ENCODE results near the gene ZFYVE26. TPM values are rescaled to one million over a fixed set of nuclear protein-coding genes. Genes with fewer than 3 reads are reported as not detected.

The ZFYVE26 gene
- total RNA-seq, 1 experiment from 2014 or later, result 16.7 TPM

- Histone ChIP-seq H3K36me3 (peaks cover 16% of the 10 kb centered on the region), H3K27me3 (no peaks in the 10 kb centered on the region), H3K4me1 (no peaks in the 10 kb centered on the region), H3K27ac (no peak overlapping the region), H3K9me3 (replicated peaks) (no peaks in the 10 kb centered on the region), H3K4me3 (no peak overlapping the region)
- DNase-seq, result no peak
Measured at GRCh38 chr14:67784244-67784823, 32.1 kb downstream of the ZFYVE26 start.

GRCh38 chr14:67782090-67782489 is 34.3 kb downstream of the ZFYVE26 start:
- Histone ChIP-seq H3K27ac (no peak overlapping the region), H3K4me1 (no peaks in the 10 kb centered on the region), H3K9me3 (replicated peaks) (no peaks in the 10 kb centered on the region), H3K36me3 (peaks cover 15% of the 10 kb centered on the region), H3K4me3 (no peak overlapping the region), H3K27me3 (no peaks in the 10 kb centered on the region)
- DNase-seq, result no peak

- H3K27ac ChIP-seq, result no peak overlapping the region
- no peak overlapping the region for H3K4me3 ChIP-seq
- H3K36me3 ChIP-seq, result peaks cover 9% of the 10 kb centered on the region
- no peaks in the 10 kb centered on the region for H3K27me3 ChIP-seq
- no peak for DNase-seq
- no peaks in the 10 kb centered on the region for H3K4me1 ChIP-seq
- H3K9me3 ChIP-seq (replicated peaks), result no peaks in the 10 kb centered on the region
Measured at GRCh38 chr14:67778792-67779191, 37.6 kb downstream of the ZFYVE26 start.

DNA sequence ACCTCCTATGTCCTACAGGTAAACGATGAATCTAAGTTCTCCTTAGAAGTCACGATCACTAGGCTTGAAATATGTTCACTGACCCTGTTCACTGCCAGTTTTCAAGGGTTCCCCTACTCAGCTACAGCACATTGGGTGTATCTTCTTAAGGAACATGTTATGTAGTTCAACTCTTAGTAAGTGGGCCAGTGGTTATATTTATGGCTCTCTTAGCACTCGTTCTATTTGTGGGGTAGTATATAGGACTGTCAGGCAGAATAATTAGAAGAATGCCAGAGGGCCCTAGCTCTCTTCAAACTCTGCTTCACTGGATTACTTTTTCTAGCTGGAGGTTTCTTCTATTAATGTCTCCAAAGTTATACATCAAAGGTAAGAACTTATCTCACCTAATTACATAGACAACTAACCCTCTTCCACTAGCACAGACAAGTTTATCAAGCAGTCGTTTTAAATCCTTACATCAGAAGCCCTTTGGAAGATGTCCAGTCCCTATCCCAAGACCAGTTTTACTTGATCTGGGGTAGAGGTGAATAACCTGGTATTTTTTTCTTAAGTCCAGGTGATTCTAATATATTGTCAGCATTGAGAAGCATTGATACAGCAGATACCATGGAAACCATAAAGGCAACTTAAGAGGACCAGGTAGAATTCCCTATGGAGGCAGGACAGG is 39.6 kb downstream of the ZFYVE26 start:
- no peak for DNase-seq
- peaks cover 18% of the 10 kb centered on the region for H3K36me3 ChIP-seq
- no peaks in the 10 kb centered on the region for H3K27me3 ChIP-seq
- no peaks in the 10 kb centered on the region for H3K4me1 ChIP-seq
- no peaks in the 10 kb centered on the region for H3K9me3 ChIP-seq (replicated peaks)
- H3K4me3 ChIP-seq, result no peak overlapping the region
- H3K27ac ChIP-seq, result no peak overlapping the region

DNA sequence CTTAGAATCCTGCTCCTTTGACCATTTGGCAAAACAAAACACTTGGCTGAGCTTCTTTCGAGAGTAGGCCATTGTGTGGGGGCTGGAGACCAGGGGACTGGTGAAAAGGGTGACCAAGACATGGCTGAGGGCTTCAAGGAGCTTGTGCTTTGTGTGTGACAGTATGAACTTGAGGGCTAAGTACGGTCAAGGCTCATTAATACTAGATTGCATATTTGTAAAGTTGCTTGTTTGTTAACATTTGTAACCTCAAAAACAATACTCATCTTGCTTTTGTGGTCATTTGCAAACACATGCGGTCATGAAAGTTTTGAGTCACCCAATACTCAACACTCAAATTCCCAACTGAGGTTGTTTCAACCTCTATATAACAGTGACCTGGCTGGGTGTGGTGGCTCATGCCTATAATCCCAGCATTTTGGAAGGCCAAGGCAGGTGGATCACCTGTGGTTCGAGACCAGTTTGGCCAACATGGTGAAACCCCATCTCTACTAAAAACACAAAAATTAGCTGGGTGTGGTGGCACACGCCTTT is 42.5 kb downstream of the ZFYVE26 start:
- Histone ChIP-seq H3K4me3 (no peak overlapping the region), H3K4me1 (no peaks in the 10 kb centered on the region), H3K27ac (no peak overlapping the region), H3K9me3 (replicated peaks) (no peaks in the 10 kb centered on the region), H3K27me3 (no peaks in the 10 kb centered on the region), H3K36me3 (peaks cover 19% of the 10 kb centered on the region)
- no peak for DNase-seq

- no peak overlapping the region for H3K4me3 ChIP-seq
- H3K9me3 ChIP-seq (replicated peaks), result no peaks in the 10 kb centered on the region
- no peaks in the 10 kb centered on the region for H3K4me1 ChIP-seq
- H3K27ac ChIP-seq, result no peak overlapping the region
- peaks cover 12% of the 10 kb centered on the region for H3K36me3 ChIP-seq
- no peak for DNase-seq
- H3K27me3 ChIP-seq, result no peaks in the 10 kb centered on the region
Measured at GRCh38 chr14:67768219-67768618, 48.2 kb downstream of the ZFYVE26 start.

DNA sequence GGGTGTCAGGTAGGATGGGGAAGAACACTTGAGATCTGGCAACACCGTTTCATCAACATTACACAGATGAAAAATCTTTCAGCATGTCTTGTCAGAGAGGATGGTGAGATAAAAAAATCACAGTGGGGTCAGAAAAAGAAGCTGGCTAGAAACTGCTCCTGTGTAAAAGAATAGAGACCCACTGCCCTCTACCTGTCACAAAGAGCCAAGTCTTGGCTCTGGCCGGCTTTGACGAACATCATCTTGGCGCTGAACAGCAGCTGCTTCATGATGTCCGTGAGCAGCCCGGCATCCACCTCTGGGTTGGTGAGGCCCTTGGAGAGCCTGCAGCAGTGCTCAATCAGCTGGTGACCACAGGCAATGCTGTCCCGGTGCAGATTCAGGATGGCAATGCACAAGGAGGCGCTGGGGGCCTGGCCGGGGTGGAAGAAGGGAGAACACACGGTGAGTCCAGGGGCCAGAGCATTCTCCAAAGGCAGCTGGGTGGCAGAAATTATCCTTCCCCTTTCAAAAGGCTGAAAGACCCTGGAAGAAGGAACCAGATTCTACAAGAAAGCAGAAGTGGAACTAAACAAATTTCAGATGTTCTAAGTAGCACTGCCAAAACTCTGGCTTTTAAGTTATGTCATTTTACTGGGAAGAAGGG is 50.2 kb downstream of the ZFYVE26 start:
- Histone ChIP-seq H3K36me3 (peaks cover 3% of the 10 kb centered on the region), H3K4me1 (no peaks in the 10 kb centered on the region), H3K27me3 (no peaks in the 10 kb centered on the region), H3K9me3 (replicated peaks) (no peaks in the 10 kb centered on the region), H3K4me3 (no peak overlapping the region), H3K27ac (no peak overlapping the region)
- no peak for DNase-seq

GRCh38 chr14:67765192-67765834 is 51.1 kb downstream of the ZFYVE26 start:
- no peaks in the 10 kb centered on the region; the same call in 1 of the 2 replicates for H3K36me3 ChIP-seq
- no peaks in the 10 kb centered on the region for H3K4me1 ChIP-seq
- no peak overlapping the region for H3K27ac ChIP-seq
- no peak for DNase-seq
- no peak overlapping the region for H3K4me3 ChIP-seq
- H3K27me3 ChIP-seq, result no peaks in the 10 kb centered on the region
- H3K9me3 ChIP-seq (replicated peaks), result no peaks in the 10 kb centered on the region

GRCh38 chr14:67764496-67764895 is 51.9 kb downstream of the ZFYVE26 start:
- H3K36me3 ChIP-seq, result no peaks in the 10 kb centered on the region; the same call in 1 of the 2 replicates
- H3K27me3 ChIP-seq, result no peaks in the 10 kb centered on the region

GRCh38 chr14:67763158-67763822 is 53.1 kb downstream of the ZFYVE26 start:
- H3K9me3 ChIP-seq (replicated peaks), result no peaks in the 10 kb centered on the region
- no peak overlapping the region for H3K4me3 ChIP-seq
- no peaks in the 10 kb centered on the region; the same call in 1 of the 2 replicates for H3K36me3 ChIP-seq
- no peak for DNase-seq
- H3K27me3 ChIP-seq, result no peaks in the 10 kb centered on the region
- no peak overlapping the region for H3K27ac ChIP-seq
- no peaks in the 10 kb centered on the region for H3K4me1 ChIP-seq

More at GRCh38 chr14:67764496-67764895, 51.9 kb downstream of the ZFYVE26 start:
- H3K4me1 ChIP-seq, result no peaks in the 10 kb centered on the region
- no peak overlapping the region for H3K27ac ChIP-seq
- no peak for DNase-seq
- H3K9me3 ChIP-seq (replicated peaks), result no peaks in the 10 kb centered on the region
- H3K4me3 ChIP-seq, result no peak overlapping the region

DNA sequence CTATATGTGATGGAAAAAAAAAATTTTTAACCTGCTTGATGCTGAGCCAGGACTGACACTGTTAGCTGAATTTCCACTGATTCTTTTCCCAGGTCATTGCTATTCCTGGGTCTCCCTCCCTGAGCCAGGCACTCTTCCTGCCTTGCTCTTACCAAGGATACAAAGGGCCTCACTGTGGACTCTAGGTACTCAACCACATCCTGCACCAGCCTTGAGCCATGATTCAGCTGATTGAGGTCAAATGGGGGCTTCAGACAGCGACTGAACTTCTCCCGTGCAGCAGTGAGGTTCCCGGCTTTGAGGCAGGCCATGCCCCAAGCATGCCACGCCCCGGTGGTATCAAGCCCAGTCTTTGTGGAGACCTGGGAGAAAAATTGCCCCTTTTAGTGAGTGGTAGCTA is 54.3 kb downstream of the ZFYVE26 start:
- no peak overlapping the region for H3K27ac ChIP-seq
- no peaks in the 10 kb centered on the region for H3K4me1 ChIP-seq
- no peak for DNase-seq
- no peaks in the 10 kb centered on the region for H3K27me3 ChIP-seq
- H3K4me3 ChIP-seq, result no peak overlapping the region
- no peaks in the 10 kb centered on the region for H3K9me3 ChIP-seq (replicated peaks)
- H3K36me3 ChIP-seq, result no peaks in the 10 kb centered on the region; the same call in 1 of the 2 replicates

DNA sequence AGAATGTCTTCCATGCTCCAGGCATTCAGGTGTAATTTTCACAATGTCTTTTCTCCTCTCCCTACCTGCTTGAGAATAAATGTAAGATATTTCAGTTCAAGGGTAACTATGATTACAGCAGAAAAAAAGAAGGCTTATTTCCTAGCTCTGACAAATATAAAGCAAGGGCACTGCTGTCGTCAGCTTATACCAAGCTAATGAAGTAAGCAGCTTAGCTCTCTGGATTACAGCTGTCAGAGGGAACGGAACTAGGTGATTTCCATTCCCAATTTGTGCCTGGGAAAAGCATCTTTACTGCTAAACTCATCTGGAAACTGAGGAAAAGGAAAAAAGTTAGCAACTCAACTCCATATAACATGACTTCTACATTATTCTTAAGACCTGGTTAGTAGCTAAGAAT is 56.5 kb downstream of the ZFYVE26 start:
- DNase-seq, result no peak
- H3K36me3 ChIP-seq, result no peaks in the 10 kb centered on the region; the same call in none of the 2 replicates
- H3K4me1 ChIP-seq, result no peaks in the 10 kb centered on the region
- H3K27ac ChIP-seq, result no peak overlapping the region
- H3K27me3 ChIP-seq, result no peaks in the 10 kb centered on the region
- H3K9me3 ChIP-seq (replicated peaks), result no peaks in the 10 kb centered on the region
- H3K4me3 ChIP-seq, result no peak overlapping the region

GRCh38 chr14:67757175-67757574 is 59.2 kb downstream of the ZFYVE26 start:
- Histone ChIP-seq H3K27me3 (no peaks in the 10 kb centered on the region), H3K4me3 (no peak overlapping the region), H3K27ac (no peak overlapping the region), H3K36me3 (no peaks in the 10 kb centered on the region; the same call in none of the 2 replicates), H3K9me3 (replicated peaks) (no peaks in the 10 kb centered on the region), H3K4me1 (no peaks in the 10 kb centered on the region)
- DNase-seq, result no peak

DNA sequence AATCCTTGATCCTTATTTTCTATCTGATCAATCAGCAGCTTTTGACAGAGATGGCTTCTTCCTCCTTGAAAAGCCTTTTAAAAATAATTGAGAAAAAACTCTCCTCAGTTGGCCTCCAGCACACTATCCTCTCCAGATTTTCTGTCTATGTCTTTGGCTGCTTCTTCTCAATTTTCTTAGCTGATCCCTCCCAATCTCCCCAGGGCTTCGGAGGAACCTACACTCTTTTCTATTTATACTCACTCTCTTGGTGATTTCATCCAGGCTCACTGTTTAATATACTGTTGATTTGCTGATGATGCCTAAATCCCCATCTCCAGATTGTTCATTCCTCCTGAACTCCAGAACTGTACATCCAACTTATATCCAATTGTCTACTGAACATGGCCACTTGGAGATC is 59.9 kb downstream of the ZFYVE26 start:
- no peaks in the 10 kb centered on the region for H3K4me1 ChIP-seq
- no peaks in the 10 kb centered on the region for H3K27me3 ChIP-seq
- DNase-seq, result no peak
- H3K36me3 ChIP-seq, result no peaks in the 10 kb centered on the region; the same call in none of the 2 replicates
- no peaks in the 10 kb centered on the region for H3K9me3 ChIP-seq (replicated peaks)
- no peak overlapping the region for H3K27ac ChIP-seq
- no peak overlapping the region for H3K4me3 ChIP-seq

Data from SJCRH30 (cell line).